NCI-H460 (cell line): ENCODE data around the gene LMOD3. TPM values are rescaled to one million over a fixed set of nuclear protein-coding genes. Genes with fewer than 3 reads are reported as not detected.

ENCODE experiments used
- DNase-seq: peaks from one replicate; pipeline ENCODE4 v3.0.0-alpha.2; 2016; ENCODE audit warnings: low read depth; ENCODE audit errors: extremely low read depth
- polyA plus RNA-seq: library from polyadenylated mRNA; depleted of rRNA; stranded (reverse); fragments of >200 nt; gene quantifications from 2 replicates; pipeline ENCODE4 v1.2.3, GENCODE V29; 2014; cell fraction: nucleus; rRNA removed
- total RNA-seq: library from RNA; depleted of rRNA; stranded (reverse); fragments of >200 nt; shearing (Covaris generic); gene quantifications from 2 replicates; pipeline ENCODE4 v1.2.3, GENCODE V29; 2014; rRNA removed

Gene LMOD3
- 0.84 and 1.1 TPM in 2 replicates for total RNA-seq
- 0.17 TPM in 1 of 2 replicates, not detected in the other for polyA plus RNA-seq

DNA sequence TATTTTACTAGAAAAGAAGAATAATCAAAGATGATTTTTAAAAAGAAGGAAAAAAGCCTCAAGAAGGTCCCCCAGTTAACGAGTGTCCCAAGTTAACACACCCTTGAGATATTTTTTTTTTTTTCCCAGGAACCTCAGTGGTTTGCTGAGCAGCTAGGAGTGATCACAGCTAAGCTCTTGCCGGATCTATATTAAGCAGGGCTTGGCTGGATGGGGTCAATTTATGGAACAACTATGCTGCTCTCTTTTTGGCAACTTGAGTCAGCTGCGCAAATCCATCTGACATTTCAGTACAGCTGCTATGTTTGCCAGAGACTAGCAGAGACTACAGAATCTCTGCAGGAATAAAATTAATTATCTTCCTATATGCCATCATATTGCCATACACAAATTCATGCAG is at the start of gene LMOD3:
LMOD3 (minus strand) TSS at position 193 of the 400 bp plus-strand sequence. CDS start 209 bp downstream, outside the sequence.
- no peak for DNase-seq

GRCh38 chr3:69172058-69172457 is 49.7 kb upstream of the LMOD3 start:
- no peak for DNase-seq

GRCh38 chr3:69166446-69166845 is 44.1 kb upstream of the LMOD3 start:
- no peak for DNase-seq

DNA sequence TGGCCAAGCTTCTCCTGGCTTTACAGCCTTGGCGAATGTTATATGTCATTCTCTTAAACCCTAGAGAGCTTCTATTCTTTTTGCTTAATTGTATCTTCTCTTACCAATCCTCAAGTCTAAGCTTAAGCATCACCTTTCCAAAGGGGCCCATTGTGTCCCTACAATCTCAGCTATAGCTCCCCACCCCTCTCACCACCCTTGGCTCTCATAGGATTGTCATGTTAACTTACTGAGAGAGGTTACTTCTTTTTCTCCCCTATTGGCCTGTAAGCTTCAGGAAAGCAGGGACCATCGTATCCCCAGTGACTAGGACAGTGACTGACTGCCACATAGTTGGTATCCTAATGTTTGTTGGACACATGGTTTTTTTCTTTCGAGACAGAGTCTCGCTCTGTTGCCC is 43.3 kb upstream of the LMOD3 start:
- DNase-seq, result no peak

DNA sequence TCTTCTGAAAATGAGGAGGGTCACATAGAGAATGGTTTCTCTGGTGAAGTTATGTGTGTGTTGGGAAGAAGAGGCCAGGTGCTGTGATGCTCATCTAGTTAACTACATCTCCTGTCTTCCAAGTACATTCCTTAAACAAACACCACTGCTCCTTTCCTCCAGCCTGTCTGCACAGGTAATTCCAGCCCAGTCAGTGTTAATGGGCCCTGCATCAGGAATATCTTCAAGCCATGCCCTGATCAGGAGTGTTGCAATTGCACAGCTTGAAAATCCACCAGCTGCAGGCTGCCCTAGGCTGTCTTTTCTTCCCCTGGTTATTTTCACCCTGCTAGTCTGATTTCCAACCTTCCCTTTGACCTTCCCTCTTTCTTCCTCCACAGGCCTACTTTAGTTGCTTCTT is 41.9 kb upstream of the LMOD3 start:
- no peak for DNase-seq

- no peak for DNase-seq
Measured at GRCh38 chr3:69162308-69162980, 40.0 kb upstream of the LMOD3 start.

DNA sequence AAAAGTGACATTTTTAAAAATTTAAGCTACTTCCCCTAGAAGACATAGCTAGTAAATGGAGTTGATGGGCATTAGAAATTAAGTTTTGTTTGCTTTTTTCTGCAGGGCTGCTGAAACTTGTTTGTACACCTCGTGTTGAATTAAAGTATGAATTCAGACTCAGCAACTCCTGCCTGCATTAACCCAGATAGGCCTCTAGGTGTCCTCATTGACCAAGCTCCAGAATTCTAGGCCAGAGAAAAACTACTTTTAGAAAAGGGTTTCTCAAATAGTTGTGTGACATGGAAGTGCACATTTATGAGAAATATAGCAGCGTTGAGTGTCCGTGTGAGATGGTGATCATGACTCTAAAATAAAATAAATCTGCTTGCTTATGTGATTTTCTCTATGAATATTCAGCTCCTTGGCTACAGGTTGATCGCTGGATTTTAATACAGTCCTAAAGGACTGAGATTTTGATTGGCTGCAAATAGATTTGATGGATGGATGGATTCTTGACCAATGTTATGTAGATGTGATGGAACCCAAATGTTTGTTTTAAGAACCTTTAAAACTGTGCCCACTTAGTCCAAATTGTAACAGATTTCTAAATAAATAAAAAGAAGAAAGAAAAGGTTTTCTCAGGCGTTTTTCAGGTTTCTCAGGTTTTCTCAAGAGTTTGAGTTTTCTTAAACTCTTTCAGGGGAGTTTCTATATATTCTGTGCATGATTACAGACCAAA is 39.4 kb upstream of the LMOD3 start:
- DNase-seq, result peak; percentile 51

- DNase-seq, result no peak
Measured at GRCh38 chr3:69160525-69160924, 38.1 kb upstream of the LMOD3 start.

DNA sequence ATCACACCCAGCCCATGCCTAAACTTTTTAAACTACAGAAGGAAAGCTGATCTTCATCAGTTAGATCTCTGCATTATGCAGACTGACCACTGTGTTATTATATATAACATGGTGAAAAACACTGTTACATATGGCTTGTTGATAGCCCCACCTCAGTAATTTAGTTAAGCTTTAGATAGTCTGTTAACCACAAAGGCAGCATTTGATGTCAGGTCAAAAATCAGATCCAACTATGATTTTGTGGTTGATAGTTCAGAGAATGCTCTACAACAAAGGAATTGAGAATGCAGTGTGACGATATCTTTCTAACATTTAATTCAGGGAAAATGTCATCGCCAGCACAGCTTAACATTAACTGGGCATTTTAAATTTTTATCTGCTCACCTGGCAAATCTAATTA is 37.7 kb upstream of the LMOD3 start:
- no peak for DNase-seq

DNA sequence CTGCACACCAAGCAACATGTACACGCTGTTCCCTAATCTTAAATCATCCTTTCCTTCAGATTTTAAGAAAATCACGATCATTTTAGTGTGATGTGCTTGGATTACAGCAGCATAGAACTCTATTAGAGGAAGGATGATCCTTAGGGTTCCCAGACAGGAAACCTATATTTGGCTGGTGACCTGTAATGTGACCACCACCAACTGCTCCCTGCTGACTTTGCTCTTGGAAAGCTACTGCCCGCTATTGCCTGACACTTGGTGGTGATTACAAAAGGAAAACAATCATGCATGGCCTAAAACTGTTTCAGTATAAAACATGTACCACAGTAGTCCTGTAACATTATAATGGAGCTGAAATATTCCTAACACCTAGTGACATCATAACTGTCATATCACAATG is 27.2 kb upstream of the LMOD3 start:
- DNase-seq, result no peak

DNA sequence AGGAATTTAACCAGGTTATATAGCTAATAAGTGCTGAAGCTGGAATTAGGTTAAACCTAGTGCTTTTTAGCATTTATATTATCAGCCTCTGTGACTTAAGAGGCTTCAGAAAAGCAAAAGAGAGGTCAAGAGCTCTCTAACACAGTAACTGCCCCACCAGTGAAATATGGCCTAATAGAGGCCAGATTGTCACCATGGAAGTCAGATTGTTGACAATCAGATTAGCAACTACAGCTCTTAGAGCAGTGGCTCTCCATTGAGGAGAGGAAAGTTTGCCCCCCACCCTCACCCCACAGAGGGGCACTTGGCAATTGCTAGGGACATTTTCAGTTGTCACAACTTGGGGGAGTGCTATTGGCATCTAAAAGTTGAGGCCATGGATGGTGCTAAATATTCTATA is 23.3 kb upstream of the LMOD3 start:
- no peak for DNase-seq

- DNase-seq, result no peak
Measured at GRCh38 chr3:69144631-69145245, 22.3 kb upstream of the LMOD3 start.

DNA sequence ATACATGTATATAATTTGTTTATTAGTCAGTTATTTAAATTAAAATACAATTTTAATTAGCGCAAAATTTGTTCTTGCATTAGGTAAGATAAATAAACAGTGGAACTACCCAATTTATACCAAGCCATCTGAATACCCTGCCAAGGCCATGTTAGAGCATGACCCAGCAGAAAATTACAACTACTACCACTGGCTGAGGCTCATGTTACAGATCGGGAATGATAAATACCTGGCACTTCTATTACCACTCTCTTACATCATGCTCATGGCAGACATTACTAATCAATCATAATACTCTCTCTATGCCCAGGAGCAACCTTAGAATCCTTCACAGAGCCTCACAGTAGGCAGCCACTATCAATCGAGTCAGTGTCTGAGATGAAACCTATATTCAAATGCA is 21.2 kb upstream of the LMOD3 start:
- peak; percentile 90 for DNase-seq

DNA sequence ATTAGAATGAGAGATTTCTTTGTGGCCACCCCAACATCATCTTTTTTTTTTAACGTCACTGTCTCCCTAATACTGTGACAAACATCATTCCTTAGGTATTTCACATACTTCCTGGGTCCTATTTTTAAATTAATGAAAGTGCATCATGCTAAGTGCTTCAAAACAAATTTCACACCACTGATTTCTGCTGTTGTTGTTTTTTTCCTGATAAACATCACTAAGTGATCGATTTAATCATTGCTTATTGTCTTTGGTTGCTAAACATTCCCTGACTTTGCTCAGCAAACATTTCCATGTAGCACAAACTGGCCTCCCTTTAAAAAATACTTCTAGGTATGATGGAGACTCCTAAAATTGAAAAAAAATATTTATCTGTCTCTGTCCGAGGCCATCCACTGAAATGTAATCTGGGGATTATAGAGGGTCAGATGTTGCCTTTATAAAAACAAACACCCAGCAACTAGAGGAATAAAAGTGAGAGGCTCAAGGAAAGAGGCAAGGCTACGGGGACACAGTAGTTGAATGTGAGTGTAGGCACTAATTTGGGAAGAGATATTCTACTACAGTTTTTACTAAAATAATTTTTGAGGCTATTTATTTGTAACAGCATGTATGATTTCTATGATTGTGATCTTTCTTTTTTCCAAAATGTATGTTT is 20.5 kb upstream of the LMOD3 start:
- DNase-seq, result no peak

DNA sequence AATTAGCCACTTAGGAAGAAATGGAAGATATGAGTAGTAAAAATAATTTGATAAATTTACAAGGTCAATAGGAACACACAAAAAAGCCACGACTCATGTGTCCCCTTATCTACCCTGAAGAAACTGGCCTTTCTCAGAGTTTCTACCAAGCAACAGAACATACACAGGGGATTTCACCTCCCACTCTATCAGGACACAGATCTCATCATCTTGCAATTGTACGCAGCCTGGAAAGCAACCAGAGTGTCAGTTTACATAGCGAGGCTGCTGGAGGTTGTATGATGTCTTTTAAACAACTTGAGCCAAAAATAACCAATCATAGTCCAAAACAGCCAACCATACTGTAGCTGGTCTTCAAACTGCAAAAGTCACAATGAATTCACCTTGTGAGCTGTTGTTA is 19.7 kb upstream of the LMOD3 start:
- DNase-seq, result no peak

- no peak for DNase-seq
Measured at GRCh38 chr3:69141313-69141712, 18.9 kb upstream of the LMOD3 start.

DNA sequence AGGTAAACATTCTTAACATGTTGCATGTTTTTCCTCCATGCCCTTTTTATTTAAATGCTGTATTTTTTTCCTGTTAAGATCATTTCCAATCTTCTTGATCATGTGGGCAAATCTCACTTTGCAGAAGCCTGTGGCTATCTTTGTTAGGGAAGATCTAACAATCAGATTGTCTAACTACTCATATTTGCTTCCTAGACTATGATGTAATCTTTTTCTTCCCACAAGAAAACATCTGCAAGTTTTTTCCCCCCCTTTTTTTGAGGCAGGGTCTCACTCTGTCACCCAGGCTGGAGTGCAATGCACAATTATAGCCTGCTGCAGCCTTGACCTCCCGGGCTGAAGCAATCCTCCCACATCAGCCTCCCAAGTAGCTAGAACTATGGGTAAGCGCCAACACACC is 15.0 kb upstream of the LMOD3 start:
- DNase-seq, result no peak

GRCh38 chr3:69137005-69137404 is 14.6 kb upstream of the LMOD3 start:
- DNase-seq, result no peak

DNA sequence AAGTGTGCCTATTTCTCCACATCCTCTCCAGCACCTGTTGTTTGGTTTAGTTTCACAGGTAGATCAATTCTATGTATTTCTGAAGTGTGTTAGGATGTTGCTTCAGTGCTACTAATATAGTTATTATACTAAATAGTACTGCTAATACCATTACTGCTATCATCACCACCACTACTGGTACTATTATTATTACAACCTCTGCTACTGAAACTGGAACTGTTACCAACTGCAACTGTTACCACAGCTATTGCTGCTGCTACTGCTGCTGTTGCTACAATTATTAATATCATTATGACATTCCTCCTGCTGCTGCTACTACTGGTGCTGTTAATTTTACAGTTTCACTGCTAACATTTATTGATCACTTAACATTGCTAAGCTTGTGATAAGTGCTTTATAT is 8.3 kb upstream of the LMOD3 start:
- DNase-seq, result no peak

DNA sequence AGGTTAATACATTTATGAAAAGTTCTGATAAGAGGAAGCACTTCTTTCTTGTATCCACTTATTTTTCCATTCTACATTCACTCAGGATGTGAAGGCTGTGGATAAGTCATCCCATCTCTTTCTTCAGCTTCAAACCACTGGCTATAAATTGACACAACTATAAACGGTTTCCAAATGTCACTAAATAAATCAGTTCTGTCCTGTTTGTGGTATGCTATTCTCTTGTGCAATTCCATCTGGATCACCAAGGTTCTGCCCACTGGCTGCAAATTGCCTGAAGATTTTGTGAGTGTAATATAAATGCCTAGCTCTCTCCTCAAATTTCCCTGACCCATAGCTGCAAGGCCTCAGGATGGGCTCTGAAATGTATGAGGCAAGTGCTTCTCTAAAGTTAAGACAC is 7.1 kb upstream of the LMOD3 start:
- no peak for DNase-seq

DNA sequence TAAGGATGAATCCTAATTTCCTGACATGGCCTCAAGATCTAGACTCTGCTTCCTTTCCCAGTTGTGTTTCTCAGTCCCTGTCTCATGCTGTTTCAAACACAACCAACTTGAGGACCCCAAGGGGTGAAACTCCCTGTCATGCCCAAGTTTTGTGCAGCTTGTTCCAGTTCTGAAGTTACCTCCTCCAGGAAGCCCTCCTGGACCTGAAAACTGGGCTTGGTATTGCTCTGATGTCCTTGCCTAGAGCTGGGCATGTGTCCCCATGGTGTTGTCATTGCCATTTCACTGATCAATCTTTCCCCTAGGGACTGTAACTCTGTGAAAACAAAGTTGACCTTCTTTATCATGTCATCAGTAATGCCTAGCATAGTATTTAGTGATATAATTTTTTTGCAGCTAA is 6.1 kb upstream of the LMOD3 start:
- no peak for DNase-seq
